Ovary (tissue), 3 donors: ENCODE measurements around the gene PRMT2.
"Not testable (repeated sequence)": the region's sequence is repeated elsewhere in the genome, so short reads cannot be mapped to it uniquely, and the experiment has no call there.

ENCODE experiments used
- EP300 ChIP-seq: sonication (generic); formaldehyde crosslinking; IDR thresholded peaks from one replicate; pipeline ENCODE4 v1.6.1; 2017; ENCODE audit warnings: antibody characterized with exemption
- POLR2A ChIP-seq: fragments of 450-650 bp; IDR thresholded peaks from one replicate; pipeline ENCODE4 v1.6.1; 2017; ENCODE audit warnings: antibody characterized with exemption, mild to moderate bottlenecking, moderate library complexity
- TF ChIP-seq, protein P1 (sequence below), 3 donors: fragments of 450-650 bp in 2 of 3; fragments of 200-600 bp in 1 of 3; IDR thresholded peaks; one replicate each; pipeline versions ENCODE4 v1.5.1 to v1.8.0; 2016 to 2022; ENCODE audit warnings: antibody characterized with exemption in 3 of 3, mild to moderate bottlenecking in 1 of 3
- donor health status: DM: no; HTN: no; CAD: no.

GRCh38 chr21:46668904-46669303, 33.4 kb downstream of the PRMT2 start:
- TF ChIP-seq, protein P1, sequence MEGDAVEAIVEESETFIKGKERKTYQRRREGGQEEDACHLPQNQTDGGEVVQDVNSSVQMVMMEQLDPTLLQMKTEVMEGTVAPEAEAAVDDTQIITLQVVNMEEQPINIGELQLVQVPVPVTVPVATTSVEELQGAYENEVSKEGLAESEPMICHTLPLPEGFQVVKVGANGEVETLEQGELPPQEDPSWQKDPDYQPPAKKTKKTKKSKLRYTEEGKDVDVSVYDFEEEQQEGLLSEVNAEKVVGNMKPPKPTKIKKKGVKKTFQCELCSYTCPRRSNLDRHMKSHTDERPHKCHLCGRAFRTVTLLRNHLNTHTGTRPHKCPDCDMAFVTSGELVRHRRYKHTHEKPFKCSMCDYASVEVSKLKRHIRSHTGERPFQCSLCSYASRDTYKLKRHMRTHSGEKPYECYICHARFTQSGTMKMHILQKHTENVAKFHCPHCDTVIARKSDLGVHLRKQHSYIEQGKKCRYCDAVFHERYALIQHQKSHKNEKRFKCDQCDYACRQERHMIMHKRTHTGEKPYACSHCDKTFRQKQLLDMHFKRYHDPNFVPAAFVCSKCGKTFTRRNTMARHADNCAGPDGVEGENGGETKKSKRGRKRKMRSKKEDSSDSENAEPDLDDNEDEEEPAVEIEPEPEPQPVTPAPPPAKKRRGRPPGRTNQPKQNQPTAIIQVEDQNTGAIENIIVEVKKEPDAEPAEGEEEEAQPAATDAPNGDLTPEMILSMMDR (IDR thresholded peaks at IDR 0.05): not testable (repeated sequence)
- TF ChIP-seq EP300, POLR2A: not testable (repeated sequence)
